CD14-positive monocyte (primary cell): ENCODE measurements around the gene UBE2E2. TPM values are rescaled to one million over a fixed set of nuclear protein-coding genes. Genes with fewer than 3 reads are reported as not detected.

Experiments used
- DNase-seq, 3 donors: peaks; one replicate each; pipeline ENCODE4 v3.0.0-alpha.2; 2011 to 2022
- H2AFZ ChIP-seq: 2 replicates; pipeline ENCODE4 v1.6.0; 2012; ENCODE audit warnings: mild to moderate bottlenecking, low read depth, low read length, inconsistent platforms; ENCODE audit not compliant: insufficient read depth, poor library complexity, severe bottlenecking
- H3K27ac ChIP-seq, 2 donors: 1 replicate in 1 of 2; 2 replicates in 1 of 2; pipeline ENCODE4 v1.5.1; 2012 to 2013; ENCODE audit warnings: low read length in 2 of 2, control low read depth in 1 of 2, inconsistent platforms in 1 of 2, low read depth in 1 of 2, mild to moderate bottlenecking in 1 of 2
- H3K27me3 ChIP-seq, 2 donors: one replicate each; pipeline versions ENCODE4 v1.6.0 to v1.6.1; 2011 to 2013; ENCODE audit warnings: low read length in 2 of 2; ENCODE audit not compliant: control insufficient read depth in 2 of 2, insufficient read depth in 2 of 2
- H3K36me3 ChIP-seq, 2 donors: replicated peaks in 1 of 2; 1 replicate in 1 of 2; 2 replicates in 1 of 2; pipeline versions ENCODE4 v1.5.1 to v1.6.1; 2012 to 2013; ENCODE audit warnings: low read length in 2 of 2, control low read depth in 1 of 2, inconsistent platforms in 1 of 2, mild to moderate bottlenecking in 1 of 2; ENCODE audit not compliant: insufficient read depth in 2 of 2, control insufficient read depth in 1 of 2
- H3K4me1 ChIP-seq, 2 donors: 1 replicate in 1 of 2; 2 replicates in 1 of 2; pipeline versions ENCODE4 v1.5.1 to v1.6.1; 2012 to 2013; ENCODE audit warnings: low read length in 2 of 2, control low read depth in 1 of 2, inconsistent platforms in 1 of 2, mild to moderate bottlenecking in 1 of 2, moderate library complexity in 1 of 2; ENCODE audit not compliant: insufficient read depth in 2 of 2, control insufficient read depth in 1 of 2
- H3K4me2 ChIP-seq: replicated peaks from 2 replicates; pipeline ENCODE3; 2012; ENCODE audit warnings: low read length, moderate library complexity, mild to moderate bottlenecking; ENCODE audit not compliant: poor library complexity, severe bottlenecking; ENCODE audit errors: extremely low read depth
- H3K4me3 ChIP-seq, 3 experiments: fragments of 200-600 bp in 1 of 3; sonication (generic) in 1 of 3; replicated peaks in 1 of 3; 1 replicate in 2 of 3; 2 replicates in 1 of 3; pipeline ENCODE4 v1.5.1; 2011 to 2013; ENCODE audit warnings: low read length in 3 of 3, mild to moderate bottlenecking in 3 of 3, control low read depth in 2 of 3, low read depth in 2 of 3, inconsistent platforms in 1 of 3, moderate library complexity in 1 of 3
- H3K79me2 ChIP-seq: 2 replicates; pipeline ENCODE4 v1.6.0; 2012; ENCODE audit warnings: mild to moderate bottlenecking, control low read depth, inconsistent platforms, low read length, moderate library complexity; ENCODE audit not compliant: insufficient read depth
- H3K9ac ChIP-seq: 2 replicates; pipeline ENCODE4 v1.6.0; 2017; ENCODE audit warnings: low read length, mild to moderate bottlenecking; ENCODE audit not compliant: insufficient read depth, poor library complexity, severe bottlenecking
- H3K9me3 ChIP-seq, 2 donors: replicated peaks in 1 of 2; 1 replicate in 1 of 2; 2 replicates in 1 of 2; pipeline versions ENCODE4 v1.5.1 to v1.6.1; 2012 to 2013; ENCODE audit warnings: low read length in 2 of 2, control low read depth in 1 of 2; ENCODE audit not compliant: control insufficient read depth in 1 of 2, insufficient read depth in 1 of 2
- H4K20me1 ChIP-seq: 2 replicates; pipeline ENCODE4 v1.6.0; 2012; ENCODE audit warnings: mild to moderate bottlenecking, low read length, control low read depth, moderate library complexity; ENCODE audit not compliant: insufficient read depth
- H3K27ac Mint-ChIP-seq, 7 donors: one replicate each; pipeline ENCODE4 v1.8.0; 2020; ENCODE audit warnings: mild to moderate bottlenecking in 7 of 7, mixed read lengths in 7 of 7, moderate library complexity in 6 of 7, inconsistent platforms in 2 of 7
- H3K27me3 Mint-ChIP-seq, 3 donors: one replicate each; pipeline ENCODE4 v1.8.0; 2021 to 2022; ENCODE audit warnings: low read depth in 3 of 3, mild to moderate bottlenecking in 3 of 3, mixed read lengths in 3 of 3, moderate library complexity in 3 of 3, inconsistent platforms in 1 of 3
- H3K36me3 Mint-ChIP-seq, 2 donors: one replicate each; pipeline ENCODE4 v1.8.0; 2020; ENCODE audit warnings: mixed read lengths in 2 of 2, inconsistent platforms in 1 of 2, mild to moderate bottlenecking in 1 of 2
- H3K4me1 Mint-ChIP-seq: one replicate; pipeline ENCODE4 v1.8.0; 2020; ENCODE audit warnings: mild to moderate bottlenecking, mixed read lengths
- H3K4me3 Mint-ChIP-seq, 2 donors: one replicate each; pipeline ENCODE4 v1.8.0; 2020; ENCODE audit warnings: mild to moderate bottlenecking in 2 of 2, mixed read lengths in 2 of 2, moderate library complexity in 1 of 2
- H3K9me3 Mint-ChIP-seq, 7 donors: one replicate each; pipeline ENCODE4 v1.8.0; 2020 to 2022; ENCODE audit warnings: mixed read lengths in 7 of 7, mild to moderate bottlenecking in 6 of 7, moderate library complexity in 6 of 7, inconsistent platforms in 2 of 7
- CTCF ChIP-seq: fragments of 200-600 bp; IDR thresholded peaks from one replicate; pipeline ENCODE4 v1.8.0; 2022; ENCODE audit warnings: antibody characterized with exemption, mild to moderate bottlenecking
- WGBS: methylation state at CpG from one replicate; pipeline ENCODE4 v1.1.5; 2013; ENCODE audit warnings: missing lambda C conversion rate; ENCODE audit not compliant: insufficient coverage; 5-methylcytosine and 5-hydroxymethylcytosine counted together
- intact Hi-C, 2 donors: fragments of 100-400 bp; cut with micrococcal nuclease; formaldehyde crosslinking; loops; one replicate each; pipeline versions ENCODE4 v1.15.0 to v1.15.1; 2023
- polyA plus RNA-seq, 3 donors: library from polyadenylated mRNA; depleted of rRNA in 1 of 3; unstranded in 2 of 3; stranded (reverse) in 1 of 3; fragments of 300-500 nt in 2 of 3; fragments of >200 nt in 1 of 3; fragmentation: Illumina TruSeq in 2 of 3; gene quantifications; 1 replicate in 2 of 3; 2 replicates in 1 of 3; pipeline ENCODE4 v1.2.3, GENCODE V29; 2012 to 2021

Gene UBE2E2
- polyA plus RNA-seq, 3 donors: 25.8 to 78.0 (median 66.3) TPM

- no peaks in the 10 kb centered on the region for H3K36me3 ChIP-seq
- TF ChIP-seq CTCF: no peak
- no peak overlapping the region for H2AFZ ChIP-seq
- peaks cover 0 to 2% of the 10 kb centered on the region in 2 donors for H3K36me3 Mint-ChIP-seq
- H4K20me1 ChIP-seq: no peaks in the 10 kb centered on the region
- no peak overlapping the region for H3K27ac Mint-ChIP-seq
- H3K4me3 ChIP-seq: no peak overlapping the region
- H3K27me3 Mint-ChIP-seq: no peaks in the 10 kb centered on the region
- no peak overlapping the region for H3K9ac ChIP-seq
- no peaks in the 10 kb centered on the region for H3K4me1 ChIP-seq
- no peak overlapping the region for H3K27ac ChIP-seq
- intact Hi-C loops: no loop called here
- no peak overlapping the region for H3K4me2 ChIP-seq
- no peaks in the 10 kb centered on the region for H3K4me1 Mint-ChIP-seq
- H3K79me2 ChIP-seq: no peaks in the 10 kb centered on the region
- no peak for DNase-seq
- H3K9me3 ChIP-seq: no peaks in the 10 kb centered on the region
- no peaks in the 10 kb centered on the region for H3K27me3 ChIP-seq
- no peak overlapping the region for H3K4me3 Mint-ChIP-seq
- peaks cover 0 to 2% (median 0%) of the 10 kb centered on the region in 7 donors for H3K9me3 Mint-ChIP-seq
Measured at GRCh38 chr3:23548706-23549105, 345.6 kb downstream of the UBE2E2 start.

- Mint-ChIP-seq H3K4me1 (no peaks in the 10 kb centered on the region), H3K27me3 (no peaks in the 10 kb centered on the region), H3K27ac (no peak overlapping the region), H3K9me3 (peaks cover 0 to 2% (median 0%) of the 10 kb centered on the region in 7 donors), H3K4me3 (no peak overlapping the region), H3K36me3 (peaks cover 0 to 2% of the 10 kb centered on the region in 2 donors)
- no peak for TF ChIP-seq CTCF
- no peak overlapping the region for H3K4me2 ChIP-seq
- no peaks in the 10 kb centered on the region for H3K36me3 ChIP-seq
- H3K4me3 ChIP-seq: no peak overlapping the region
- DNase-seq: no peak
- H3K27ac ChIP-seq: no peak overlapping the region
- 100% methylated on average over 2 of the region's 8 CpGs for WGBS
- H3K27me3 ChIP-seq: no peaks in the 10 kb centered on the region
- no peaks in the 10 kb centered on the region for H4K20me1 ChIP-seq
- H3K9me3 ChIP-seq: no peaks in the 10 kb centered on the region
- H3K79me2 ChIP-seq: no peaks in the 10 kb centered on the region
- H3K4me1 ChIP-seq: no peaks in the 10 kb centered on the region
- intact Hi-C loops: no loop called here
- H3K9ac ChIP-seq: no peak overlapping the region
- no peak overlapping the region for H2AFZ ChIP-seq
Measured at GRCh38 chr3:23549148-23549910, 346.2 kb downstream of the UBE2E2 start.
